HepG2 (cell line): ENCODE data around the gene SRBD1. TPM values are rescaled to one million over a fixed set of nuclear protein-coding genes. Genes with fewer than 3 reads are reported as not detected.

Source experiments
- CAMTA2 ChIP-seq: sonication (generic); formaldehyde crosslinking; IDR thresholded peaks from 2 replicates; pipeline ENCODE4 v1.4.0; 2020; ENCODE audit warnings: mild to moderate bottlenecking, missing genetic modification reagents, borderline replicate concordance
- FOXJ3 ChIP-seq: sonication (generic); formaldehyde crosslinking; IDR thresholded peaks from 2 replicates; pipeline ENCODE4 v1.4.0; 2020; ENCODE audit warnings: missing genetic modification reagents, mild to moderate bottlenecking, borderline replicate concordance
- GFI1 ChIP-seq: sonication (generic); formaldehyde crosslinking; IDR thresholded peaks from 2 replicates; pipeline ENCODE4 v1.5.0; 2020; ENCODE audit warnings: missing genetic modification reagents, mild to moderate bottlenecking, borderline replicate concordance
- MBNL3 ChIP-seq: fragments of 250-450 bp; sonication (Bioruptor Pico); conservative IDR thresholded peaks from 2 replicates; pipeline ENCODE4 v1.8.0; 2022; ENCODE audit warnings: mild to moderate bottlenecking, inconsistent platforms
- MIER3 ChIP-seq: IDR thresholded peaks from 2 replicates; pipeline ENCODE4 v1.6.1; 2016; ENCODE audit warnings: missing compliant biosample characterization, borderline replicate concordance
- MTA3 ChIP-seq: sonication (generic); formaldehyde crosslinking; IDR thresholded peaks from 2 replicates; pipeline ENCODE4 v1.4.0; 2020; ENCODE audit warnings: missing genetic modification reagents
- NCOR1 ChIP-seq: fragments of 200-600 bp; sonication (generic); IDR thresholded peaks from 2 replicates; pipeline ENCODE4 v1.7.0; 2017; ENCODE audit warnings: antibody characterized with exemption, low read length, borderline replicate concordance
- PAX8 ChIP-seq: sonication (generic); formaldehyde crosslinking; IDR thresholded peaks from 2 replicates; pipeline ENCODE4 v1.8.0; 2022; ENCODE audit warnings: mild to moderate bottlenecking, missing genetic modification reagents, borderline replicate concordance
- REXO4 ChIP-seq: sonication (generic); formaldehyde crosslinking; IDR thresholded peaks from 2 replicates; pipeline ENCODE4 v1.8.0; 2022; ENCODE audit warnings: missing genetic modification reagents, mild to moderate bottlenecking, borderline replicate concordance
- RFXANK ChIP-seq: IDR thresholded peaks from 2 replicates; pipeline ENCODE4 v1.6.1; 2016
- SP5 ChIP-seq: IDR thresholded peaks from 2 replicates; pipeline ENCODE4 v1.6.1; 2016; ENCODE audit warnings: low read depth, borderline replicate concordance
- SUZ12 ChIP-seq: fragments of 150-350 bp; IDR thresholded peaks from 2 replicates; pipeline ENCODE4 v1.6.1; 2014; ENCODE audit warnings: low read depth, low read length
- ZBTB20 ChIP-seq: sonication (generic); formaldehyde crosslinking; IDR thresholded peaks from 2 replicates; pipeline ENCODE4 v1.8.1; 2023; ENCODE audit warnings: missing genetic modification reagents, low read depth, mild to moderate bottlenecking, borderline replicate concordance
- ZFP62 ChIP-seq: sonication (generic); formaldehyde crosslinking; IDR thresholded peaks from 2 replicates; pipeline ENCODE4 v1.4.0; 2020; ENCODE audit warnings: missing genetic modification reagents
- ZFY ChIP-seq: sonication (generic); formaldehyde crosslinking; IDR thresholded peaks from 2 replicates; pipeline ENCODE4 v1.4.0; 2020; ENCODE audit warnings: missing genetic modification reagents
- ZNF33B ChIP-seq: sonication (generic); formaldehyde crosslinking; IDR thresholded peaks from 2 replicates; pipeline ENCODE4 v1.5.1; 2020; ENCODE audit warnings: mild to moderate bottlenecking, missing genetic modification reagents
- ZNF383 ChIP-seq: sonication (generic); formaldehyde crosslinking; IDR thresholded peaks from 2 replicates; pipeline ENCODE4 v1.4.0; 2020; ENCODE audit warnings: missing genetic modification reagents, mild to moderate bottlenecking, borderline replicate concordance
- ZNF558 ChIP-seq: sonication (generic); formaldehyde crosslinking; IDR thresholded peaks from 2 replicates; pipeline ENCODE4 v1.9.0; 2022; ENCODE audit warnings: mild to moderate bottlenecking, missing genetic modification reagents, borderline replicate concordance
- ZNF646 ChIP-seq: sonication (generic); formaldehyde crosslinking; IDR thresholded peaks from 2 replicates; pipeline ENCODE4 v1.9.0; 2021; ENCODE audit warnings: mild to moderate bottlenecking, missing genetic modification reagents
- ZSCAN20 ChIP-seq: sonication (generic); formaldehyde crosslinking; IDR thresholded peaks from 2 replicates; pipeline ENCODE4 v1.4.0; 2020; ENCODE audit warnings: missing genetic modification reagents, mild to moderate bottlenecking, borderline replicate concordance
- polyA plus RNA-seq, 8 experiments: library from polyadenylated mRNA; depleted of rRNA in 3 of 8; stranded (reverse) in 7 of 8; unstranded in 1 of 8; fragments of >200 nt; fragmentation: Illumina TruSeq in 4 of 8; extraction: Trizol in 4 of 8; gene quantifications; 2 replicates each; pipeline versions ENCODE4 v1.2.1 to v1.2.3, GENCODE V29; 2011 to 2016; ENCODE audit warnings: low read depth in 4 of 8, missing spikeins in 1 of 8, mixed read lengths in 1 of 8; ENCODE audit not compliant: insufficient read depth in 1 of 8
- total RNA-seq, 5 experiments: library from RNA; depleted of rRNA; stranded (reverse); fragments of >200 nt; fragmentation: Illumina TruSeq; extraction: Trizol; gene quantifications; 2 replicates each; pipeline ENCODE4 v1.2.3, GENCODE V29; 2016; ENCODE audit warnings: low read depth in 1 of 5
- TF ChIP-seq, protein P1 (sequence below): sonication (generic); formaldehyde crosslinking; IDR thresholded peaks from 2 replicates; pipeline ENCODE4 v1.5.1; 2020; ENCODE audit warnings: missing genetic modification reagents, mild to moderate bottlenecking, borderline replicate concordance

Gene SRBD1
- total and polyA plus RNA-seq, 2 of the 13 experiments (the other 11 are each of a cell fraction or from before 2014, with no cell fraction given), result 3.2 to 23.9 TPM

DNA sequence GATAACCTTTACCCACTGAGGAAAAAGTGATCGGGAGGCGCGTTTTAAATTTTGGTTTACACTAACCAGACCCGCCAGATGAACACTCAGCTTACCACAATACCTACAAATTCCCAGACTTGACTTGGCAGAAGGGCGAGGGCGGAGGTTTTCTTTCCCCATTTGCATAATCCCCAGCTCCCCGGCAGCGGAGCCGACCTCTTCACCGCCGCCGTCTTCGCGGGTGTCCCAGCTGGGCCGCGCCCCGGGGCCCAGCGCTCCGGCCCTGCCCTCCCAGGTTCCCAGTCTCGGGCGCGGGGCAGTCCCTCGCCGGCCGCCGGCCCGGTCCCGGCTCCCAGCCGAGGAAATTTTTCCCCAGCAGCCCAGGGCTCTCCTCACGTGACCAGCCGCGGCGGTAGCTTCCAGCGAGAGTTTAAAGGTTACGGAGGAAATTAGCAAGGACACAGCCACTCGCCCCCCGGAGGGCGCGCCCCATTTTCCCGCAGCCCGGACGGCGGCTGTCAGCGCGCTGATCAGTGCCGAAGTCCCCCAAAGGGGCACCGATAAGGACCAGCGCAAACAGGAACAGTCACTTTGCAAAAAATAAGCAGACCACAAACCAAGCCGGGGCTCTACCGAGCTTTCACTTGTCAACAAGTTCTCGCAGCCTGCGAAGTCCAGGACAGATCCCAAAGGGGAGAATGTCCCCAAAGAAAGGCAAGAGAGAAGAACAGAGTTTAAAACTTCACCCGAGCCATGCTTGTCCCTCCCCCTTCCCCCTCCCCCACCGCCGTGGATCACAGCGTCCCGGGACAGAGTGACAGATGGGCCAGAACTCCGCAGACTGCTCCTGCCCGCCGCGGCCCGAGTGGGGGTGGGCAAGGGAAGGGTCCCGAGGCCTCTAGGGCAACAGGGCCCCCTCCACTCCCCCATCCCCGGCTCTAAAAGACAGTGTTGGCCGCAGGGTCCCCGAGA is 39.1 kb upstream of the SRBD1 start (continued):
- TF ChIP-seq FOXJ3 (no peak), REXO4 (CRISPR knock-in tag) (no peak), ZNF558 (CRISPR knock-in tag) (no peak), MBNL3 (CRISPR knock-in tag) (no peak), ZNF383 (0 out of 2 replicates have a peak, but pooled peaks have one; percentile 4), SP5 (CRISPR knock-in tag) (no peak), CAMTA2 (CRISPR knock-in tag) (no peak), PAX8 (no peak), ZFY (CRISPR knock-in tag) (peak; percentile 75), MIER3 (0 out of 2 replicates have a peak, but pooled peaks have one; percentile 29), ZNF646 (CRISPR knock-in tag) (no peak), NCOR1 (peak; percentile 10; the same call in 1 of the 2 replicates), SUZ12 (no peak), ZFP62 (CRISPR knock-in tag) (no peak), ZBTB20 (CRISPR knock-in tag) (no peak), MTA3 (no peak), GFI1 (CRISPR knock-in tag) (peak; percentile 26; the same call in 1 of the 2 replicates), ZSCAN20 (no peak), ZNF33B (CRISPR knock-in tag) (no peak), RFXANK (CRISPR knock-in tag) (no peak)
- TF ChIP-seq, protein P1, sequence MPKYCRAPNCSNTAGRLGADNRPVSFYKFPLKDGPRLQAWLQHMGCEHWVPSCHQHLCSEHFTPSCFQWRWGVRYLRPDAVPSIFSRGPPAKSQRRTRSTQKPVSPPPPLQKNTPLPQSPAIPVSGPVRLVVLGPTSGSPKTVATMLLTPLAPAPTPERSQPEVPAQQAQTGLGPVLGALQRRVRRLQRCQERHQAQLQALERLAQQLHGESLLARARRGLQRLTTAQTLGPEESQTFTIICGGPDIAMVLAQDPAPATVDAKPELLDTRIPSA (CRISPR knock-in tag), result no peak
